ENCODE measurements around the gene SCN3B.

Gene SCN3B

DNA sequence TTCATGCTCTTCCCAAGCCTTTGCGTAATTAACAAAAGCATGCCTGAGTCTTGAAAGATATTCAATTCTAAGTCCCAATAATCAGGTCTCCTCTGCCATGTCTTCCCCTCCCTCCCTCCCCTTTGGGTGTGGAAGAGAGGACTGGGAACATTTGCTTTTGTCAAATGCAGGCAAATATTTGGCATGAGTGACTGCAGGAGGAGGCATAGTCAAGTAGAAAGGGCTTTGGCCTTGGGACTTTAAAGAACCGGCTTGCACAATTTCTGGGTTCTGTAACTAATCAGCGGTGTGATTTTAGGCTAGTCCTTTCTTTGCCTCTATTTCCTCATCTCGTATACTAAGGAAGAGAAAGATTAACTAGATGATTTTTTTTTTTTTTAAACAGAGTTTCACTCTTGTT is 59.5 kb downstream of the SCN3B start:
- no peak for DNase-seq

DNA sequence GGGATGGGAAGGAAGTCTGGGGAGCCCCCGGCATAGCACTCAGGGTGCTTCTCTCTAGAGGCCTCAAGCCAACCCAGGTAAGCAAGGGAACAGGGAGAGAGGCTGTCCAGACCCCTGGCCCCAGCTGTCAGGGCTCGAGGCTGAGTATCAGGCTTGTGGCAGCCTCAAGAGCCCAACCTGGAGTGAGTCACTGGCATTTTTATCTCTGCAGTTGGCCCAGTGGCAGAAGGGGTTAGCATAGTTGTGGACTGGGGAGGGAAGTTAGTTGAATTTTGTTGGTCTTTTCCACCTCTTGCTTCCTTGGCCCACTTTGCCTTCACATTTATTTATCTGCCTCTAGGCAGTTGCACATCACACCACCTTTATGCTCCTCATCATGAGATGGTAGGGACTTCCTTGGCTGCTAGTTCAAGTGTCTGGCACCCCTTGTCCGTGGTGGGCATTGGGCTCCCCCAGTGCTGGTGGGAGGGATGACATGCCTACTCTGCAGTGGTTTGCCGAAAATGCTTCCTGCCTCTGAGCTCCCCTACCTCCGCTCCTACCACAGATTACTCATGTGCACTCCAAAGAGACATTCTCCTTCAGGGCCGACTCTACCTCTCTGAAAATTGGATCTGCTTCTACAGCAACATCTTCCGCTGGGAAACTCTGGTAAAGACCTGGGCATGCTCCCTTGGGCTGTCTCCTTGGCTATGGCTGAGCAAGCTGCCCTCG is 60.1 kb downstream of the SCN3B start:
- no peak for DNase-seq

DNA sequence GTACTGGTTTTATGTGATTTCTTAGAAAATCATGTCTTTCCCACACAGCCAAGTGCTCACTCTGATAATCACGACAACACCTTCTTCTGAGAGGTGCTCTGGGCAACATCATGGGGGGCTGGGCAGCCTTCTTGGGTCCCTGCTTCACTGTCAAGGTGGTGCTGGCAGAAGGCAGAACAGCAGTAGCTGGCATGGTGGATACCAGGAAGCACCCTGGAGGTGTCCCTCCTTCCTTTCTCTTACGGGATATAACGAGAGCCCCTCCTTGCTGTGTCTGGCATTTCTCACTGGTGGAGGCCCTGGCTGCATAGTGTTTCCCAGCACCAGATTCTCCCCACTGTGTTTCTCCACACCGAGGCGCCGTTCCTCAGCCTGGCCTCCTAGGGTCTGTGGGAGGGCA is 60.9 kb downstream of the SCN3B start:
- no peak for DNase-seq

DNA sequence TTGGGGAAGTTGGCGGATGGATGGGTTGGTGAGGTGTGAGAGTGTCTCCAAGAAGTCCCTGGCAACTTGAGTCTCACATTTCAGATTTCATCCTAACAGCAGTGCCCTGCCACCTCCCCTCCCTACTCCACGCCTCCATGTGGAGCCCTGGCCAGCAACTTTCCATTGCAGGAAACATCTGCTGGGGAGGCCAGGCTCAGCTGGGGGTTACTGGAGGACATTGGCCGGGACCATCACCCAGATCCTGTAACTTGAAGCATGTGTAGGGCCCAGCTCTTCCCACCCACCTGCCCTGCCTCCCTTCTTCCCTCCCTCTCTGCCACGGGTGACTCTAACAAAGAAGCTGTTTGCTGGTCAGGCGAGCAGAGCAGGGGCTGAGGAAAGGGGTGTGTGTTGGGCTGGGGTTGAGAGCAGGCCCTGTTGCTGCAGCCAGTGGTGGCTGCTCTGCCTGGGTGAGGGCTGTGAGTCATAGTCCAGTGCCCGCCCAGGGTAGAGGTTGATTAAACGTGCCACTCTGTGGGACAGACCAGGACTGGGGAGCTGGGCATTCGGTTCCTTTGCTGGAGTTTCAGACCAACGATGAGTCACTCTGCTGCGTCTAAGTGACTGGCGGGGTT is 64.0 kb downstream of the SCN3B start:
- DNase-seq = no peak

DNA sequence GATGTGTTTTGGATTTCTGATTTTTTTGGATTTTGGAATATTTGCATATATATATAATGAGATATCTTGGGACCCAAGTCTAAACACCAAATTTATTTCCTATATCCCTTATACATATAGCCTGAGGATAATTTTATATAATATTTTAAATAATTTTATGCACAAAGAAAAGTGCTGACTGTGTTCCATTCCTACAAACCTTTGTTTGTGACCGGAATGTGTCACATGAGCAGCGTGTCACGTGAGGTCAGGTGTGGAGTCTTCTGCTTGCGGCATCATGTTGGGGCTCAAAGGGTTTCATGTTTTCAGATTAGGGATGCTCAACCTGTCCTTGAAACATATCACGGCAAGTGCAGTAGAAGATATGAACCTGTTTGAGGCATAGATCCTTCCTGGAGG is 65.6 kb downstream of the SCN3B start:
- no peak for DNase-seq

DNA sequence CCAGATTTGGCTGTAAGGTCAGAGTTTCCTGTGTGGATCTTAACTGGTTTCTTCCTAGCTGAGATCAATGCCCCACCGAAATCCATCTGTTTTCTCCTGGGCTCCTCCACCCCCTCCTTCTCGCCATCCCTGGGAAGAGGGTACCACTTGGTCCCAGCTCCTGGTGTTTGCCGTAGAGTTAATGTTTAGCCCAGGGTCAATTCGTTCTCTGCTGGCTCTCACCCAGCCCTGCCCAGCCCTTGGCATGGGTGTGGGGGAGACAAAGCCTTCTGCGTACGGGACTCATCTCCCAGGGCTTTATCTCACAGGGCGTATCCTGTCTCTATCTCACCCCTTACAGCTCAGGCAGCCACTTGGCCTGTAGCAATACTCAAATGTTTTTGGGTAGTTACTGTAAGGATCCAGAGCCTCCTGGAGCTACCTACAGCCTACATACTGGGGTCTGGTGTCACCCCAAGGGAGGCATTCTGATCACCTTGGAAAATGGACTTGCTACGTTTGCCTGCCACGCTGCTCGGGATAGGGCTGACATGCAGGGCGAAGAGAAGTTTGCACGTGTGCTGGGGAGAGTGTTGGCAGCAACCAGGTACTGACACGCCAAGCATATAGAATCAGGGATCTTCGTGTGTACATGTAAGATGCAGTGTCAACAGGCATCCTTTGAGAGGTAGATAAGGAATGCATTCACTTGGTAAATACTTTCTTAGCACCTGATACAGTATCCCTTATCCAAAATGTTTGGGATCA is 66.1 kb downstream of the SCN3B start:
- no peak for DNase-seq

DNA sequence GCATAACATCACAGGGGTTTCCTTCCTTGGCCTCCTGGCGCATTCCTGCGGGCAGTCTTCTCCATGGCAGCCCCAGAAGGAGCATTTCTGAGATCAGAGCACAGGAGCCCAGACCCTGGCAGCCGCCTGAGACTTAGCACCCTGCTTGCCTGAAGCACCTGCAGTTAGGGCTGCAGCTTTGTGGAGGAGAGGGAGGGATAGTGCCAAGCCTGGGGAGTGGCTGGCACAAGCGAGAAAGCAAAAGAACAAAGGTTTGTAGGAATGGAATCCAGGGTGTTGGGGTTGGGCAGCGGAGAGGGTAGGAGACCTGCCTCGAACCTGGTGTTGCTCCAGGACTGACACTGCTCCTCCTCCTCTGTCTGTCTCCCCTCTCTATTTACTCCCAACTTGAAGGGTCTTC is 66.9 kb downstream of the SCN3B start:
- no peak for DNase-seq

DNA sequence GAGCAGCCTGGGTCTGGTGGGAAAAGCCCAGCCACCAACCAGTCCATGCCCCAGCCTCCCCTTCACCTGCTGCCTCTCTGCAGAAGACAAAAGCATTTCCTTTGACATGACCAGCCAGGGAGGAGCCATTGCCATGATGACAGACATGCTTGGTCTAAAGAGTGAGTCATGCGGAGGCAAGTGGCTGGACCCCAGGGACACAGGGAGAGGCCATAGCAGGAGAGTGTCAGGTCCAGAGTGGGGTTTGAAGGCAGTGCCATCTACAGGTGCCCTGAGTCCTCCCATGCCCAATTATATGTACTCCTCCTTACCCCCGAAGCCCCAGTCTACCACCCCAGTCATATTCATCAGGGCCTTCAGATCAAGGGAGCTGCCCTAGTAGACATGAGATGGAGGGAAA is 67.4 kb downstream of the SCN3B start:
- no peak for DNase-seq

DNA sequence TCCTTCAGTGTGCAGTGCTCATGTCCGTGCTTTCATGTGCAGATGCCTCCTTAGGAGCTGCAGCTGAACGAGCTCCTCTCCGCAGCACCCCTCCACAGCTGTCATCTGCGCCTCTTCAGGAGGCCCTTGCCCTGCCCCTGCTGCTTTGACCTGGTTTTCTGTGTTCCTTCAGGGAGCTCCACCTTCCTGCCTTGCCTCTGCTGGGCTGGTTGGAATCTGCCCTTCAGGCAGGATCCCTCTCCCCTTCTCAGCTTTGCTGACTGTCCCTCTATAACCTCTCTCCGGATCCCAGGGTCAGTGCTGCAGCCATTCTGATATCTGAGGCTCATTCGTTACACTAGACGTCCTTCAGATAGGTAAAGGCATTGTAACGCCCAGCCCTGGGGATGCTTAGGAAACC is 67.9 kb downstream of the SCN3B start:
- no peak for DNase-seq

DNA sequence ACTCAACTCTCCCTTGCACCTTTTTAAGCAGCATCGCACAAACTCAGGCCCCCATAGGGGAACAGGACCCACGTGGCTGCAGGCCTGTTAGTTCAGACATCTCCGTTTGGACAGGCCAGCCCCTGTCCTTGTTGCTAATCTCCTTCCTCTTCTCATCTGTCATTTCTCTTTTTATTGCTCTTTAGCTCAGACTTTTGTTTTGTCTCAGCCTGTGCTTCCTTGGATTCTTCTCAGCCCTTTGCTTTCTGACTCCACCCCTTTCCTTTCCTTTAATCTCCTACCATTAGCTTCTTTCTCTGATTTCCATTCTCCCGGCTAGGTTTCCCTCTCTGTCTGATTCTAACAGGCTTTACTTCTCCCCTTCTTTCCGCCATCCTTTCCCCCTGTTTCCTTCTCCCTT is 68.7 kb downstream of the SCN3B start:
- no peak for DNase-seq

DNA sequence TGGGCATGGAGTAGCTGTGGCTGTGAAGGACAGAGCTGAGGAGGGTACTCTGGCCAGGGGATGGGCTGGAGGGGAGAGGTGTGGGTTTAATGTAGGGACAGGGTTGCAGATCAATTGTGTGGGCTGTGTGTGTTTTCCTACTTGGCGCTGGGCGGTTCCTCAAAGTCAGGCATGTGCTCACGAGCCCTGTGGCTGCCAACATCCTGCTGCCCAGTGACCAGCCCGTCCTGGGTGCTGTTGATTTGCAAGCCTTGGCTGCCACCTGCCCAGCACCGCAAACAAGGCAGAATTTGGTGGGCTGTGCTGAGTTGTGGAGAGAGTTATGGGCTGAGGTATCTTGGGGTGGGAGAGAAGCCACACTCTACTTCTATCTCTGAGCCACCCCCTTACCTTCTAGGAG is 69.2 kb downstream of the SCN3B start:
- DNase-seq = no peak

DNA sequence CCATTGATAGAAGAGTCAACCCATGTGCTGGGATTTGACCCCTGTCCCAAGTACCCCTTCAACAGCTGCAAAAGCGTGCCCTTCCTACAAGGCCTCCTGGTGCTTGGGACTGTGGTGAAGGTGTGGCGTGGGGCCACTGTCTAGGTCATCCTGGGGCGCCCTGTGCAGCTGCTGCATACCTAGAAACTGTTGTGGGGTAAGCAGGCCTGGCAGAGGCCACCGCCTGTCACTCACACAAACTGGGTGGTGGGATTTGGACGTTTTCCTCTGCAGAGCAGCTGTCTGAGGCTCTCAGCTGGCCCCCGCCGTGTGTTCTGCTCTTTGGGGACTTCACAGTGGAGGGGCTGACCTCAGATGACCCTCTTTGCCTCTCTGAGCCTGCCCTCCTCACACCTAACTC is 69.7 kb downstream of the SCN3B start:
- no peak for DNase-seq

DNA sequence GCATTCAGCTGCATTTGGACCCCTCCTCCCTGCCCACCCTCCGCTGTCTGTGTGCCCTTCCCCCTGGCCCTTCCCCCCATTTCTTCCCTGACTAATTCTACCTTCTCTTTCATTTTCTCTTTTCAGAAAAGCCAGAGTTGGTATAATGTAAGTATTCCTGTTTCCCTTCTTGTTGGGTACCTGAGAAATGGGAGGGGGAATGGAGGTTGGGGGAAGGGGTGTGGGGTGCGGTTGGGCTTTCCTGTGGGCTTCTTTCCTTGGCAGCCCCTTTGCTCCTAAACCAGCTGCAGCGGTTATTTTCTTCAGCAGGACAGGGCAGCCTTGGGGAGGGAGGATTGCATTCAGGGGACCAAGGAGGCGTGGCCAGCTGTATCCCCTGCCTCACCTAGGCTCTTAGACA is 70.2 kb downstream of the SCN3B start:
- no peak for DNase-seq

DNA sequence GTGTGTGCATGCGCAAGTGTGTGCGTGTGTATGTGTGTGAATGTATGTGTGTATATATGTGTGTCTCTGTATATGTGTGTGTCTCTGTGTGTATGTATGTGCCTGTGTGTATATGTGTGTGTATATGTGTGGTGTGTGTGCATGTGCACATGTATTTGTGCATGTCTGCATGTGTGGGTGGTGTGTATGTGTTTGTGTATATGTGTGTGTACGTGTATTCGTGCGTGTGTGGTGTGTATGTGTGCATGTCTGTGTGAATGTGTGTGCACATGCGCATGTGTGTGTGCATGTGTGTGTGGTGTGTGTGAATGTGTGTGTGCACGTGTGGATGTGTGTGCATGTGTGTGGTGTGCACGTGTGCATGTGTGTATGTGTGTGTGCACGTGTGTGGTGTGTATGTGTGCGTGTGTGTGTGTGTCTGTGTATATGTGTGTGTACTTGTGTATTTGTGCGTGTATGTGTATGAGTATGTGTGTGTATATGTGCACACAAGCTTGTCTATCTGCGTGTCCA is 71.4 kb downstream of the SCN3B start:
- no peak for DNase-seq

DNA sequence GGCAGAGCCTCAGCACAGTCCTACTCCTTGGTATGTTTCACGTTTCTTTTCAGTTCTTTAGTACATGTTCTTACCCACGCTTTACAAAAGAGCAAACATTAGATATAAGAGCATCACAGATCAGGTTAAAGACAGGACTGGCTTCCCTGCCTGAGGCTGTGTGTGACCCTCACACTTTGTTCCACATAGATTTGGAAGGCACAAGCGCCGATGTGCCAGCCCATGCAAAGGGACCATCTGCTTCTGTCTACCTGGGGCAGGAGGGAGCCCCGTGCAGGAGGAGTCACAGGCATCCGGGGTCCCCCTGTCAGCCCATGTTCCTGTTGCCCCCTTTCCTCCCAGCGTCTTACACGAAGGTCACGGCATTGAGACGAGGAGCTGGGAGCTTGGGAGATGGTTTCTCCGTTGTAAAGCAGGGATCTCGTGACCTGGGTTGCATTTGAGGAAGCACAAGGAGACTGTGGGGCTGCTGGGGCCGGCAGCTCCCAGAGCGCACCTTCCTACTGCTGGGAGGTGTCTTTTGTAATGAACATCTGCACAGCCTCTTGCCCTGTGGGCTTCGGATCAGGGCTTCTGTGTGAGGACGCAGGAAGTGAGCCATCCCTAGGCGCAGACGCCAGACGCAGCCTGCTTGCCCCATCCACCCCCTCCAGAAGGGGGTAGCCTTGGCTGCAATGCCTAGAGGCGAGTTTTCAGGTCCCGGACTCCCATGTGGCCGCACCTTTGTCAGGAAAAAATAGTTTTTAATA is 72.6 kb downstream of the SCN3B start:
- DNase-seq = no peak

DNA sequence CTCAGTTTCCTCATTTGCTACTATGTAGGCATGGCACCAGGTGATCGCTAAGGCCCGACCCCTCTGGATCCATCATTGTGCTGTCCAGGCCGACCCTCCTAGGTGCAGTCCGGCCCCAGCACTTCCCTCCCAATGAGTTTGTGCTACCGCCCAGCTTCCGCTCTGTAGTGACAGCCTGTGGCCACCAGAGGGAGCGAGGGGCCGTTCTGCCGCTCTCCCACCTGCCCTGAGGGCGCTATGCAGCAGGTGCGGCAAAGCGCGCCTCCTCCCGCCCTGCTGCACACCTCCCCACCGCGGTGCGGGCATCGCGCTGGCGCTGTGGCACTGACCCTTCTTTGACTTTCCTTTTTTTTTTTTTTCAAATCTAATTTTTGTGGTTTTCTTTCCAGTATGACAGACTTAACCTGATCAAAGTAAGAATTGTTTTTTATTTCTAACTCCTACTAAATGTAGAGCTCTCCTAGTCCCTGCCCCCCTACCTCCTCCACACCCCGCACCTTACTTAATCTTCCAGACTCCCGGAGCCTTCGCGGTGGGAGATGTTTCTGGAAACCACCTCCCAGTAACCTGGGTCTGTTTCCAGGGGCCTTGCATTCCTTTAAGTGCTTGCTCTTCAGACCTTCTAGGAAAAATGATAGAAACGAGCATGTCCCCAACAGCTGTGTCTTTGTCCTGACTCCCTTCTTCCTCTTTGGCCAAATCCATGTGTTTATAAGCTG is 73.7 kb downstream of the SCN3B start:
- peak; percentile 70 for DNase-seq

DNA sequence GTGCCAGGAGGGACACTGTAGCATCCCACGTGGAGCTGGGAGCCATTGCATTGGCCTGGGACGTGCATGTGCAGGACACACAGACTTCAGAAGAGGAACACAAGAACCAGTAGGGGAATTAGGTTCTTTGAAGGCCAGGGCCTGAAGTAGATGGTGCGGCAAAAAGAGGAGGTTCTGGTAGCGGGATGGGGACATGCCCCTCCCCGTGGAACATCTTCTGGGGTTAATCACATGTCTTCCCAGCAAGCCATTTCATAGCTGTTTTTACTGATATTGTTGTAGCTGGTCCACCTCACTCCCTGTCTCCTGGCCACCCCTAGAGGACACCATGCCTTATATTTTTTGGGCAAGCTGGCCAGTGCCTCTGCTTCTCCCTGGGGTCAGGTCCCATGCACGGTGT is 74.3 kb downstream of the SCN3B start:
- DNase-seq = no peak

DNA sequence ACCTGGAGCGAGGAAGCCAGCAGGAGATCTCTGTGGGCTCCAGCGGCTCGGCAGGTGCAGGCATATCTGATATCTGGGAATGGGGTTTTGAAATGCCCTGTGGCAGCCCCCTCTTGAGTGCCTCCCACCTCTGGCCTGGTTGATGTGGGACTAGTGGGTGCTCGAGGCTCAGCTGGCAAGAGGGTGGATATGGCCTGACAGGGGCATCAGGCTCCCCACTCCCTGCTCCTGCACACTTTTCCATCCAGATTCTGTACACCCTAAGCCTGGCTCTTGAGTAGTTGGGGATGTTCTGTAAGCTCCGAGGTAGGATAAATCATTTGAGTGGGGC is 75.0 kb downstream of the SCN3B start:
- no peak for DNase-seq

All from activated naive CD4-positive, alpha-beta T cell treated with Interleukin-2 at 50 U/mL for 16 hours (primary cell).